Measurements from ENCODE around the gene REXO1. TPM values are rescaled to one million over a fixed set of nuclear protein-coding genes. Genes with fewer than 3 reads are reported as not detected.
A peak's percentile ranks its signal among the peaks of the same experiment; 100 is the strongest.
"Not testable (repeated sequence)": the region's sequence is repeated elsewhere in the genome, so short reads cannot be mapped to it uniquely, and the experiment has no call there.

Gene REXO1
- total RNA-seq (2014; rRNA removed): 8.7 and 9.0 TPM in 2 replicates
- polyA plus RNA-seq (2012): 15.1 TPM

DNA sequence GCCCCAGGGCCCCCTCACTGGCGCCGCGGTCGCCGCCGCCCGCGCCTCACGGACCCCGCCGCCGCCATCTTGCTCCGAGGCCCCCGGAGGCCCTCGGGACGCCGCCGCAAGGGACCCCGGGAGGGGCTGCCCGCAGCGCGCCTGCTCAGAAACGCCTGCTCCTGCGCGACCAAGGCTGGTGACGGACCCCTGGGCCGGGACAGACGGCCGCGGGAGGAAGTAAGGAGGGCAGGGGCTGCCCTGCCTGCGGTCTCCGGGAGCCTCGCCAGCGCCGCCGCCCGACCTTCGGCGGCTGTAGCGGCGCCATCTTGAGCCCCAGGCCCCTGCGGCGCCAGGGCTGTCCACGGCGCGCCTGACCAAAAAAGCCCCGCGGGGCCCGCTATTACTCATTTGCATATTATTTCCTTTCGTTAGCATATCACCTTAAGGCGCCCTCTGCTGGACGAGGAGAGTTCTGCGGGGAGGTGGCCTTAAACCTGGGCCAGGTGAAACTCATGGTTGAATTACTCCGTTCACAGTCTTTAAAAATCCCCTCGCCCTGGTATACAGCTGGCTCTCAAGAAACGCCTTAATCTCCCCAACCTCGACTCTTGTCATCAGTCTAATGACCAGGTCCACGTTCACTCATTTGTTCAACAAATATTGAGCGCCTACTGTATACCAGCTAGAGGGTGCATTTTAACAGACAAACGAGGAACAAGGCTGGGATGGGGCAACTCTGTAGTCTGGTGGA, at the start of gene REXO1:
REXO1 (minus strand) TSS at position 85 of the 733 bp plus-strand sequence. CDS start 125 bp downstream, outside the sequence.
- DNase-seq (ENCODE audit: low read depth): peak; percentile 91

DNA sequence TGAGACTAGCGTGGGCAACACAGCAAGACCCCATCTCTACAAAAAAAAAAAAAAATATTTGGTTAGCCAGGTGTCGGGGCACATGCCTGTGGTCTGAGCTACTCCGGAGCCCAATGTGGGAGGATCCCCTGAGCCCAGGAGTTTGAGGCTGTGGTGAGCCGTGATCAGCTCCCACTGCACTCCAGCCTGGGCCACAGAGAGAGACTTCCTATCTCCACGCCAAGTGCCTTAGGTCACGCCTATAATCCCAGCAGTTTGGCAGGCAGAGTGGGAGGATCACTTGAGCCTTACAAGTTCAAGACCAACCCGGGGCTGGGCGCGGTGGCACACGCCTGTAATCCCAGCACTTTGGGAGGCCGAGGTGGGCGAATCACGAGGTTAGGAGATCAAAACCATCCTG, 48.2 kb upstream of the REXO1 start:
- DNase-seq (ENCODE audit: low read depth): no peak

DNA sequence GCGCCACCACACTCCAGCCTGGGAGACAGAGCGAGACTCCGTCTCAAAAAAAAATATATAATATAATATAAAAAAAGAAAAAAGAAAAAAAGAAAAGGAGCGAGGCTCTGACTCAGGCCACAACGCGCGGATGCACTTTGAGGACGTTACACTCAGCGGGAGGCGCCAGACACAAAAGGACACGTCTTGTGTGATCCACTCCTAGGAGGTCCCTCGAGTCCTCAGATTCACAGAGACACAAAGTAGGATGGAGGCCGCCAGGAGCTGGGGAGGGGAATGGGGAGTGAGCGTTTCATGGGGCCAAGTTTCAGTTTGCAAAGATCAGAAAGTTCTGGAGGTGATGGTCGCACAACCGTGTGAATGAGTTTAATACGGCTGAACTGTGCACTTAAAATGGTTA, 45.5 kb upstream of the REXO1 start:
- DNase-seq (ENCODE audit: low read depth): no peak

DNA sequence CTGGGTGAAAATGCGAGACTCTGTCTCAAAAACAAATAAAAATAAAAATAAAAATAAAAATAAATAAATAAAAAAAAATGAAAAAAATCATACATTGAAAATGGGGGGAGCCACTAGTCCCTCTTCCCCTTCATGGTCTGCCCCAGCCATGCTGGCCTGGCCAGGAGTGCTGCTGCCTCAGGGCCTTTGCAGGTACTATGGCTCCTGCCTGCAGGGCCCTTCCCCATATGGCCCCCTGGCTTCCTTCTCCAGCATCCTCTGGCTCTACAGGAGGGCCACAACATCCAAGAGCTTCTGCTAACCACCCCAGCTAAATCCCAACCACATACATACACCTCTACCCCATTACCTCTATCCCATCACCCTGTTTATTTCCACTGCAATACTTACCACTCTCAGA, 41.6 kb upstream of the REXO1 start:
- no peak for DNase-seq (ENCODE audit: low read depth)

DNA sequence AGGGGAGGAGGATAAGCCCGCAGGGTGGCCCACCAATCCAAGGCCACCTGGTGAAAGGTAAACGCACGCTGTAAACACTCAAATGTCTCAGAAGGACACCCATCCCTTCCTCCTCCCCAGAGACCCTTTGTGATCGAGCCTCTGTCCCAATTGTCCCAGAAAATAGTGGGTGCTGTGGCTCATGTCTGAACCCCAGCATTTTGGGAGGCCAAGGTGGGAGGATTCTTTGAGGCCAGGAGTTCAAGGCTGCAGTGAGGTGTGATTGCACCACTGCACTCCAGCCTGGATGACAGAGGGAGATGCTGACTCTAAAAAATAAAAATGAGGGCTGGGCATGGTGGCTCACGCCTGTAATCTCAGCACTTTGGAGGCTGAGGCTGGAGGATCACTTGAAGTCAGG, 40.1 kb upstream of the REXO1 start:
- no peak for DNase-seq (ENCODE audit: low read depth)

DNA sequence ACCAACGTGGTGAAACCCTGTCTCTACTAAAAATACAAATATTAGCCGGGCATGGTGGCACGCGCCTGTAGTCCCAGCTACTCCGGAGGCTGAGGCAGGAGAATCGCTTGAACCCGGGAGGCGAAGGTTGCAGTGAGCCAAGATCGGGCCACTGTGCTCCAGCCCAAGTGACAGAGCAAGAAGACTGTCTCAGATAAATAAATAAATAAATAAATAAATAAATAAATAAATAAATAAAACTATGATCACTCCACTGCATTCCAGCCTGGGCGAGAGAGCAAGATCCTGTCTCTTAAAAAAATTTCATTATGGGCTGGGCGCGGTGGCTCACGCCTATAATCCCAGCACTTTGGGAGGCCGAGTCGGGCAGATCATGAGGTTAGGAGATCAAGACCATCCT, 38.1 kb upstream of the REXO1 start:
- not testable (repeated sequence) for DNase-seq (ENCODE audit: low read depth)

DNA sequence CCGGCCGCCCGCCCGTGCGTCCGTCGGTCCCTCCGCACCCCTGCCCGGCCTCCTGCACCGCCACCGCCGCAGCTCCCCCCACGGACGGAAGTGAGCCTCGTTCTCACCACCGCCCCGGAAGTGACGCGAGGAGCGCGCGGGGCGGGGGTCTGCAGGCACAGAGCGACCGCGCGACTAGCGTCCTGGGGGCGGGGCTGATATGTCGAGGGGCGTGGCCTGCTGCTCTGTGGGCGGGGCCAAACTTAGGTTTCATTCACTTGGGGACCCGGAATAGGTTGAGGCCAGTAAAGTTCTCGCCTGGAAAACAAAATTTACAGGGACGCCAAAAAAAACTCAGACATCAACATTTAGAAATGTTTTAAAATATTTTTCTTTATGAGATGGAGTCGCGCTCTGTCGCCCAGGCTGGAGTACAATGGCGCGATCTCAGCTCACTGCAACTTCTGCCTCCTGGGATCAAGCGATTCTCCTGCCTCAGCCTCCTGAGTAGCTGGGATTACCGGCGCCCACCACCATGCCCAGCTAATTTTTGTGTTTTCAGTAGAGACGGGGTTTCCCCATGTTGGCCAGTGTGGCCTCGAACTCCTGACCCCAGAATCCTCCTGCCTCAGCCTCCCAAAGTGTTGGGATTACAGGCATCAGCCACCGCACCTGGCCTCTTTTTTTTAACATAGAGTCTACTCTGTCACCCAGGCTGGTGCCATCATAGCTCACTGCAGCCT, 37.3 kb upstream of the REXO1 start, which contains the start of gene ABHD17A:
ABHD17A (minus strand) TSS at position 99 of the 722 bp plus-strand sequence. CDS start 3,930 bp downstream, outside the sequence.
- peak; percentile 89 for DNase-seq (ENCODE audit: low read depth)

GRCh38 chr19:1884719-1885334, 36.5 kb upstream of the REXO1 start:
- DNase-seq (ENCODE audit: low read depth): no peak

GRCh38 chr19:1884291-1884718, 36.0 kb upstream of the REXO1 start:
- no peak for DNase-seq (ENCODE audit: low read depth)

- DNase-seq (ENCODE audit: low read depth): no peak
Measured at GRCh38 chr19:1883784-1884183, 35.5 kb upstream of the REXO1 start.

DNA sequence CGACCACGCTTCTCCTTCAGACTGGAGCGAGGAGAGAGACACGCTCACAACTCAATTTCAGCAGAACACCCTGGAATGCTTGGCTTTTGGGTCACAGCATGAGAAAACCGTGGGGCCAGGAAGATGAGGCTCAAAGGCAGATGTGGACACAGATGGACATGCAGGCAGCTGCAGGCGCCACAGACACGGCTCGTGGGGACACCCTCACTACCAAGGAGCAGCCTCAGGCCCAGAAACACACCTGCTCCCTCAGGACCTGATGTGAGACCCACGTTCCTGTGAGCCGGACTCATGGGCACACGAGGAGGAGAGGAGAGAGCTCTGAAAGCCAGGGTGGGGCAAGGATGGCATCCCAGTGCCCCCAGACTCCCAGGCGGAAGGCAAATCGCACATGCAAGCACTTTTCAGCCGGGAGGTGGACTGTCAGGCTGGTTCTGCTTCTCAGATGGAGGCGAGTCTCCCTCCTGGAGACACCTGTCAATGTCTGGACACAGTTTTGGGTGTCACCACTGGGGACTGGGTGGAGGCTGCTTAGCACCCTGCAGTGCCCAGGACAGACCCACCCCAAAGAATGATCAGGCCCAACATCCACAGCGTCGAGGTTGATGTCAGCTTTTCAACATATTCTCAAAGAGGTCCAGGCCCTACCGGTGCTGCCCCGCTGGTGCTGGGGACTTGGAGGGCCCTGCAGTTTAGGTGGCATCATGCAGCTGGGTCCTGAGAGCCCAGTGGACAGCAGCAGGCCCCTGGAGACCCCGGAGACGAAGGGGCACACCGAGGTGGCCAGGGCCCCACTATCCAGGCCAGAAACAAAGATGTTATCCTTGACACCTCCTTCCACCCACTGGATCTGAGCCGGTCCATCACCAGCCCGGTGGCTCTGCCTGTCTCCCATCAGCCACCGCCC, 34.8 kb upstream of the REXO1 start:
- DNase-seq (ENCODE audit: low read depth): no peak

DNA sequence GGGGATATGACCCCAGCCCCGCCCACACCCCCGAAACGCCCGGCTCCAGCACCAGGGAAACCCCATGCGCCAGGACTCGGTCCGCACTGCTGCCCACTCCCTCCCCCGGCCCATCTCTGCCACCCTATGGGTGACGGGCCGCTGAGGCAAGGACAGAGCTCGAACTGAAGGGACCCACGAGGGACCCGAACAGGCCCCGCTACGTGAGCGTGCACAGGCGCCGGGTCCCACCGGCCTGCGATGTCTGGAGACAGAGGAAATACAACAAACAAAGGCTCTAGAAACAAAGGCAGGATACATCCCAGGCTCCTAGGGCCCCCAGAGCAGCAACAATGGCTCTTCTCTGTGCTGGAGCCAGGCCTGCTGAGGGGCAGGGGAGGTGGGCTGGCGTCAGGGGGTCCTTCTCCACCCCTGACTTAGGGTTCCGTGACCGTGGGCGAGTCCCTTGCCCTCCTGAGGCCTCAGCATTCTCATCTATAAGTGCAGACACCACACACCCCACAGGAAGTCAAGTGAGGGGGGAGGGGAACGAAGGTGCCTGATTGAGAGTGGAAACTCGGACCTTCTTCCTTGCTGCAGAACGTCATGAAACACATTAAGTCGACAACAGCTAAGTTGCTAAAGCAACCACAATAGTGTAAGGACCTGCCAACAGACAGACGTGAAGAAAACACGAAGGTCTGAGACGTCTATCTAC, 34.0 kb upstream of the REXO1 start:
- DNase-seq (ENCODE audit: low read depth): no peak

- DNase-seq (ENCODE audit: low read depth): not testable (repeated sequence)
Measured at GRCh38 chr19:1881393-1882088, 33.3 kb upstream of the REXO1 start.

GRCh38 chr19:1880611-1881392, 32.5 kb upstream of the REXO1 start:
- no peak for DNase-seq (ENCODE audit: low read depth)

- DNase-seq (ENCODE audit: low read depth): not testable (repeated sequence)
Measured at GRCh38 chr19:1879982-1880381, 31.7 kb upstream of the REXO1 start.

- not testable (repeated sequence) for DNase-seq (ENCODE audit: low read depth)
Measured at GRCh38 chr19:1878583-1878982, 30.3 kb upstream of the REXO1 start.

- not testable (repeated sequence) for DNase-seq (ENCODE audit: low read depth)
Measured at GRCh38 chr19:1877280-1877660, 29.0 kb upstream of the REXO1 start.

GRCh38 chr19:1876496-1877279, 28.4 kb upstream of the REXO1 start:
- DNase-seq (ENCODE audit: low read depth): not testable (repeated sequence)

Data from LHCN-M2 (cell line).